Measurements from ENCODE around the gene MRPS18A. TPM values are rescaled to one million over a fixed set of nuclear protein-coding genes. Genes with fewer than 3 reads are reported as not detected.

MRPS18A gene
- total RNA-seq, 1 donor from 2014 or later = 34.5 TPM

DNA sequence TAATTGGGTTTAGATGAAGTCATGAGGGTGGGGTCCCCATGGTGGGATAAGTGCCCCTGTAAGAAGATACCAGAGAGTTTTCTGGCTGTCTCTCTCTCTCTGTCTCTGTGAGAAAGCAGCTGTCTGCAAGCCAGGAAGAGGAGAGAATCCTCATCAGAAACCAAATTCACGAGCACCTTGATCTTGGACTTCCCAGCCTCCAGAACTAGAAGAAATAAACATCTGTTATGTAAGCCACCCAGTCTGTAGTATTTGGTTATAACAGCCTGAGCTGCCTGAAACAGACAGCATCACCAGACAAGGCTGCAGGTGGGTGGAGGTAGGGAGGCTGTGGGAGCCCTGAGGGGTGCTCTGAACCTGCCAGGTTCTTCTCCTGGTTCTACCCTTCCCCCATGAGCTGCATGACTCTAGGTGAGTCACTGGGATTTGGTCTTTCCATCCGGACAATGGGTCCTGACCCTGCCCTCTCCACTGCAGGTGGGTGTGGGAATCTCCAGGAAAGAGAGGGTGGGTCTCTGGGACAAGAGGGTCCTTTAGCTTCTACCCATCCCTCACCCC, 48.1 kb upstream of the MRPS18A start:
- peaks cover 23% of the 10 kb centered on the region for H3K4me1 Mint-ChIP-seq
- H4K20me1 ChIP-seq (ENCODE audit: low read depth) = no peaks in the 10 kb centered on the region
- TF ChIP-seq EZH2phosphoT487 (IDR thresholded peaks at IDR 0.05) (no peak), EZH2 (IDR thresholded peaks at IDR 0.05) (no peak)
- TF ChIP-seq, protein P1, sequence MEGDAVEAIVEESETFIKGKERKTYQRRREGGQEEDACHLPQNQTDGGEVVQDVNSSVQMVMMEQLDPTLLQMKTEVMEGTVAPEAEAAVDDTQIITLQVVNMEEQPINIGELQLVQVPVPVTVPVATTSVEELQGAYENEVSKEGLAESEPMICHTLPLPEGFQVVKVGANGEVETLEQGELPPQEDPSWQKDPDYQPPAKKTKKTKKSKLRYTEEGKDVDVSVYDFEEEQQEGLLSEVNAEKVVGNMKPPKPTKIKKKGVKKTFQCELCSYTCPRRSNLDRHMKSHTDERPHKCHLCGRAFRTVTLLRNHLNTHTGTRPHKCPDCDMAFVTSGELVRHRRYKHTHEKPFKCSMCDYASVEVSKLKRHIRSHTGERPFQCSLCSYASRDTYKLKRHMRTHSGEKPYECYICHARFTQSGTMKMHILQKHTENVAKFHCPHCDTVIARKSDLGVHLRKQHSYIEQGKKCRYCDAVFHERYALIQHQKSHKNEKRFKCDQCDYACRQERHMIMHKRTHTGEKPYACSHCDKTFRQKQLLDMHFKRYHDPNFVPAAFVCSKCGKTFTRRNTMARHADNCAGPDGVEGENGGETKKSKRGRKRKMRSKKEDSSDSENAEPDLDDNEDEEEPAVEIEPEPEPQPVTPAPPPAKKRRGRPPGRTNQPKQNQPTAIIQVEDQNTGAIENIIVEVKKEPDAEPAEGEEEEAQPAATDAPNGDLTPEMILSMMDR (IDR thresholded peaks at IDR 0.05) = no peak

GRCh38 chr6:43734294-43734665, 46.7 kb upstream of the MRPS18A start:
- Histone ChIP-seq H3K9ac (no peak overlapping the region), H3K27me3 (no peaks in the 10 kb centered on the region), H3K27ac (no peak overlapping the region), H3F3A (ENCODE audit: low read depth) (no peaks in the 10 kb centered on the region), H3K4me2 (no peak overlapping the region), H3K9me3 (ENCODE audit: low read depth) (peaks cover 7% of the 10 kb centered on the region), H3K4me3 (no peak overlapping the region), H3K36me3 (no peaks in the 10 kb centered on the region), H3K79me2 (ENCODE audit: low read depth) (no peaks in the 10 kb centered on the region), H4K20me1 (ENCODE audit: low read depth) (no peaks in the 10 kb centered on the region), H3K4me1 (peaks cover 9% of the 10 kb centered on the region), H2AFZ (replicated peaks) (peak overlapping the region; percentile 76)
- TF ChIP-seq EZH2 (IDR thresholded peaks at IDR 0.05) = no peak
- no peak for TF ChIP-seq EZH2phosphoT487 (IDR thresholded peaks at IDR 0.05)
- TF ChIP-seq, protein P1 (IDR thresholded peaks at IDR 0.05) = no peak
- H3K9me3 Mint-ChIP-seq = peaks cover 18% of the 10 kb centered on the region
- H3K4me1 Mint-ChIP-seq = peaks cover 9% of the 10 kb centered on the region
- DNase-seq (ENCODE audit: low spot score) = no peak
- no peak overlapping the region for H3K27ac Mint-ChIP-seq
- H3K4me3 Mint-ChIP-seq = no peak overlapping the region
- H3K27me3 Mint-ChIP-seq (ENCODE audit: insufficient read depth, low read depth) = peaks cover 18% of the 10 kb centered on the region
- H3K36me3 Mint-ChIP-seq = peaks cover 2% of the 10 kb centered on the region

More for the DNA sequence above, 48.1 kb upstream of the MRPS18A start:
- Histone ChIP-seq H3K27ac (no peak overlapping the region), H3F3A (ENCODE audit: low read depth) (peaks cover 5% of the 10 kb centered on the region), H3K4me1 (peaks cover 19% of the 10 kb centered on the region), H3K9me3 (ENCODE audit: low read depth) (peaks cover 7% of the 10 kb centered on the region), H3K36me3 (no peaks in the 10 kb centered on the region), H3K4me3 (no peak overlapping the region), H3K79me2 (ENCODE audit: low read depth) (no peaks in the 10 kb centered on the region), H3K27me3 (no peaks in the 10 kb centered on the region), H3K4me2 (no peak overlapping the region), H2AFZ (replicated peaks) (no peak overlapping the region), H3K9ac (no peak overlapping the region)
- no peak for DNase-seq (ENCODE audit: low spot score)
- no peak overlapping the region for H3K4me3 Mint-ChIP-seq
- no peaks in the 10 kb centered on the region for H3K36me3 Mint-ChIP-seq
- H3K27me3 Mint-ChIP-seq (ENCODE audit: insufficient read depth, low read depth) = peaks cover 20% of the 10 kb centered on the region
- H3K27ac Mint-ChIP-seq = no peak overlapping the region
- peaks cover 13% of the 10 kb centered on the region for H3K9me3 Mint-ChIP-seq

DNA sequence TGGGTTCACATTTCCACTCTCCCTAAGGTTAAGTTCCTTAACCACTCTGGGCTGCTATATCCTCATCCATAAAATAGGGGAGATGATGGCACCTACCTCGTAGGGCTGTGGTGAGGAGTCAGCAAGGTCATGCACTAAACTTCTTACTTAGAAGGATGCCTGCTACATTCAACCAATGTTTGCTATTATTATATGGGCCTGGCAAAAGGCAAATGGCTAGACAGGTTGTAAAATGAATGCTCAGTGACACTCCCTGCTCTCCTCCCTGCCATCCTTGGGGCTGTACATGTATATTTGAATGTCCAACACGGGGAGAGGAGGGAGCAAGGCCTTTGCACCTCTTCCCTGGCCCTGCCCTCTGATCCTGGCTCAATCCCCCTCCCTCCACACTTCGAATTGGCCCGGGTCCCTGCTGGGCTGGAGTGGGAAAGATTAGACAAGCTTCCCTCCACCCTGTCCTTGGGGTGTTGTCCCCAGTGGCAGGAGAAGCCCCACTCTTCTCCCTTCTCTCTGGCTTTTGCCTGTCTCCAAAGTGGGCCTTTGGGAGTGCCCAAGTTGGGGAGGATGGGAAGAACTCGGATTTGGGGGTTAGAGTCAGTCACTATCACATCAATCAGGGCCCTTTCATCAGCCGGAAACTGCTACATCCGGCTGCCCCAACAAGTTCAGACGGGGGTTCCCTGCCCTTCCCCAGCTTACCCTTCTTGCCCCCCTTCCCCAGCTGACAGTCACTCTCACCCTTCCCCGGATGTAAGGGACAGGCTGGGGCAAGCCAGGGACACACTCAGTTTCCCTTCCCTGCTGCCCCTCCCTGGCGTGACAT, 46.1 kb upstream of the MRPS18A start:
- peaks cover 2% of the 10 kb centered on the region for H3K36me3 Mint-ChIP-seq
- no peak for DNase-seq (ENCODE audit: low spot score)
- TF ChIP-seq EZH2phosphoT487 (IDR thresholded peaks at IDR 0.05) = no peak
- TF ChIP-seq EZH2 (IDR thresholded peaks at IDR 0.05) = no peak
- TF ChIP-seq, protein P1 (IDR thresholded peaks at IDR 0.05) = no peak

More for the DNA sequence above, 46.1 kb upstream of the MRPS18A start:
- Histone ChIP-seq H3K79me2 (ENCODE audit: low read depth) (no peaks in the 10 kb centered on the region), H3K27me3 (no peaks in the 10 kb centered on the region), H3F3A (ENCODE audit: low read depth) (no peaks in the 10 kb centered on the region), H3K9me3 (ENCODE audit: low read depth) (peaks cover 7% of the 10 kb centered on the region), H3K4me2 (no peak overlapping the region), H3K4me3 (no peak overlapping the region), H3K36me3 (no peaks in the 10 kb centered on the region), H2AFZ (replicated peaks) (peak overlapping the region; percentile 76), H3K4me1 (peaks cover 9% of the 10 kb centered on the region), H4K20me1 (ENCODE audit: low read depth) (no peaks in the 10 kb centered on the region), H3K9ac (no peak overlapping the region), H3K27ac (no peak overlapping the region)
- Mint-ChIP-seq H3K27me3 (ENCODE audit: insufficient read depth, low read depth) (peaks cover 13% of the 10 kb centered on the region), H3K27ac (peak overlapping the region; percentile 27), H3K4me3 (no peak overlapping the region), H3K4me1 (peaks cover 6% of the 10 kb centered on the region), H3K9me3 (peaks cover 18% of the 10 kb centered on the region)
